GM10847 (cell line): Measurements from ENCODE around the gene ZNF398.

Experiments
- POLR2A ChIP-seq: IDR thresholded peaks from 2 replicates; pipeline ENCODE4 v1.6.1; 2011; ENCODE audit not compliant: insufficient read length; ENCODE audit errors: extremely low read depth

The ZNF398 gene

GRCh38 chr7:149140831-149141230 lies 6.4 kb upstream of the ZNF398 start:
- no peak for TF ChIP-seq POLR2A

GRCh38 chr7:149141893-149142292 lies 5.4 kb upstream of the ZNF398 start:
- no peak for TF ChIP-seq POLR2A

GRCh38 chr7:149145031-149145845 lies 2.0 kb upstream of the ZNF398 start:
- no peak for TF ChIP-seq POLR2A

- no peak for TF ChIP-seq POLR2A
Measured at GRCh38 chr7:149147752-149148653, 750 bp downstream of the ZNF398 start.

- TF ChIP-seq POLR2A: no peak
Measured at GRCh38 chr7:149150981-149151380, 3.7 kb downstream of the ZNF398 start.

GRCh38 chr7:149153346-149153745 lies 6.1 kb downstream of the ZNF398 start:
- TF ChIP-seq POLR2A: no peak

- no peak for TF ChIP-seq POLR2A
Measured at GRCh38 chr7:149154056-149154455, 6.8 kb downstream of the ZNF398 start.

- no peak for TF ChIP-seq POLR2A
Measured at GRCh38 chr7:149156898-149157297, 9.6 kb downstream of the ZNF398 start.

GRCh38 chr7:149161241-149161848 lies 14.1 kb downstream of the ZNF398 start:
- TF ChIP-seq POLR2A: no peak

- no peak for TF ChIP-seq POLR2A
Measured at GRCh38 chr7:149166142-149166541, 18.9 kb downstream of the ZNF398 start.

- no peak for TF ChIP-seq POLR2A
Measured at GRCh38 chr7:149166630-149167352, 19.5 kb downstream of the ZNF398 start.

- TF ChIP-seq POLR2A: no peak
Measured at GRCh38 chr7:149171892-149172533, 24.8 kb downstream of the ZNF398 start.

- TF ChIP-seq POLR2A: no peak
Measured at GRCh38 chr7:149172534-149172920, 25.3 kb downstream of the ZNF398 start.

- no peak for TF ChIP-seq POLR2A
Measured at GRCh38 chr7:149175150-149175549, 27.9 kb downstream of the ZNF398 start.
